A549 (cell line): ENCODE results near the gene RBM10. TPM values are rescaled to one million over a fixed set of nuclear protein-coding genes. Genes with fewer than 3 reads are reported as not detected.

Source experiments
- ATAC-seq, 2 experiments: fragments of 200-7000 bp in 1 of 2; fragments of >200 bp in 1 of 2; cut with Nextera tagmentation in 1 of 2; cut with Tn5 transposase in 1 of 2; 3 replicates each; pipeline versions ENCODE4 v1.8.0 to v1.9.1; 2018 to 2020; ENCODE audit warnings: mild to moderate bottlenecking in 1 of 2, moderate library complexity in 1 of 2
- CTCF ChIA-PET: fragments of 300-600 bp; sonication (Branson Sonifier 250); formaldehyde crosslinking; extraction: SDS; loops from one replicate; lab custom pipeline; 2021; ENCODE audit warnings: antibody characterized with exemption, inconsistent platforms; lab: Yijun Ruan, JAX
- POLR2A ChIA-PET: fragments of 350-600 bp; formaldehyde crosslinking; extraction: SDS; loops from one replicate; lab custom pipeline; 2021; ENCODE audit warnings: antibody characterized with exemption, inconsistent platforms; lab: Yijun Ruan, JAX
- DNase-seq, 2 experiments: peaks; one replicate each; pipeline versions ENCODE4 v3.0.0 to v3.0.0-alpha.2; 2011 to 2016; ENCODE audit warnings: low read depth in 1 of 2, low spot score in 1 of 2
- FAIRE-seq: peaks from 2 replicates; lab custom pipeline; 2011; peaks lifted over from hg19 to GRCh38; lab: Jason Lieb, UNC
- H3K27ac ChIP-seq, 2 experiments: fragments of >200 bp; sonication (Bioruptor Twin); formaldehyde crosslinking; 3 replicates each; pipeline ENCODE4 v1.5.1; 2016 to 2017
- H3K4me1 ChIP-seq: fragments of >200 bp; sonication (Bioruptor Twin); formaldehyde crosslinking; 3 replicates; pipeline ENCODE4 v1.6.1; 2016
- H3K4me2 ChIP-seq: fragments of >200 bp; sonication (Bioruptor Twin); formaldehyde crosslinking; 3 replicates; pipeline ENCODE4 v1.6.1; 2016
- H3K4me3 ChIP-seq: fragments of >200 bp; sonication (Bioruptor Twin); formaldehyde crosslinking; 3 replicates; pipeline ENCODE4 v1.5.1; 2016
- H3K9me3 ChIP-seq: fragments of >200 bp; sonication (Bioruptor Twin); formaldehyde crosslinking; 3 replicates; pipeline ENCODE4 v1.6.1; 2016
- BHLHE40 ChIP-seq: IDR thresholded peaks from 2 replicates; pipeline ENCODE4 v1.6.1; 2012; ENCODE audit warnings: low read depth, low read length, inconsistent platforms
- CBX2 ChIP-seq: fragments of 200-600 bp; sonication (generic); IDR thresholded peaks from 2 replicates; pipeline ENCODE4 v1.6.1; 2016; ENCODE audit warnings: low read depth, mild to moderate bottlenecking, borderline replicate concordance
- CBX8 ChIP-seq: fragments of 200-600 bp; sonication (generic); IDR thresholded peaks from 2 replicates; pipeline ENCODE4 v1.6.1; 2016
- CEBPB ChIP-seq, 2 experiments: fragments of >200 bp in 1 of 2; sonication (Bioruptor Twin) in 1 of 2; formaldehyde crosslinking in 1 of 2; IDR thresholded peaks; 2 replicates each; pipeline ENCODE4 v1.6.1; 2012 to 2016
- CHD4 ChIP-seq: fragments of 200-600 bp; sonication (generic); IDR thresholded peaks from 2 replicates; pipeline ENCODE4 v1.6.1; 2016; ENCODE audit warnings: antibody characterized with exemption, mild to moderate bottlenecking, borderline replicate concordance
- EHF ChIP-seq: fragments of 250-450 bp; sonication (Bioruptor Pico); IDR thresholded peaks from 2 replicates; pipeline ENCODE4 v1.5.0; 2020; ENCODE audit warnings: mild to moderate bottlenecking
- EP300 ChIP-seq, 2 experiments: fragments of >200 bp; sonication (Bioruptor Twin); formaldehyde crosslinking; IDR thresholded peaks; 2 replicates in 1 of 2; 3 replicates in 1 of 2; pipeline ENCODE4 v1.6.1; 2016 to 2017
- ESRRA ChIP-seq: fragments of 150-350 bp; IDR thresholded peaks from 2 replicates; pipeline ENCODE4 v1.6.1; 2014; ENCODE audit warnings: mild to moderate bottlenecking, low read length, borderline replicate concordance
- FOSB ChIP-seq: fragments of 250-450 bp; sonication (Bioruptor Pico); IDR thresholded peaks from 2 replicates; pipeline ENCODE4 v1.5.0; 2020; ENCODE audit warnings: mild to moderate bottlenecking, moderate library complexity
- GATA3 ChIP-seq: IDR thresholded peaks from 2 replicates; pipeline ENCODE4 v1.6.1; 2012; ENCODE audit warnings: borderline replicate concordance
- HDAC2 ChIP-seq: fragments of 200-600 bp; sonication (generic); IDR thresholded peaks from 2 replicates; pipeline ENCODE4 v1.6.1; 2016
- HEYL ChIP-seq: fragments of 250-450 bp; sonication (Bioruptor Pico); IDR thresholded peaks from 2 replicates; pipeline ENCODE4 v1.8.0; 2021; ENCODE audit warnings: mild to moderate bottlenecking, moderate library complexity
- HOXA7 ChIP-seq: fragments of 250-450 bp; sonication (Bioruptor Pico); IDR thresholded peaks from 2 replicates; pipeline ENCODE4 v1.5.0; 2020; ENCODE audit warnings: mild to moderate bottlenecking, moderate library complexity
- HOXB13 ChIP-seq: fragments of 250-450 bp; sonication (Bioruptor Pico); IDR thresholded peaks from 2 replicates; pipeline ENCODE4 v1.5.0; 2020; ENCODE audit warnings: low read depth, mild to moderate bottlenecking, moderate library complexity
- HOXB5 ChIP-seq: fragments of 250-450 bp; sonication (Bioruptor Pico); IDR thresholded peaks from 2 replicates; pipeline ENCODE4 v1.5.0; 2020; ENCODE audit warnings: mild to moderate bottlenecking, moderate library complexity
- JUN ChIP-seq, 2 experiments: fragments of >200 bp; sonication (Bioruptor Twin); formaldehyde crosslinking; IDR thresholded peaks; 2 replicates in 1 of 2; 3 replicates in 1 of 2; pipeline ENCODE4 v1.6.1; 2016 to 2017
- JUNB ChIP-seq: fragments of >200 bp; sonication (Bioruptor Twin); formaldehyde crosslinking; IDR thresholded peaks from 2 replicates; pipeline ENCODE4 v1.6.1; 2016
- KDM5A ChIP-seq: fragments of 200-600 bp; sonication (generic); IDR thresholded peaks from 2 replicates; pipeline ENCODE4 v1.6.1; 2016; ENCODE audit warnings: antibody characterized with exemption, mild to moderate bottlenecking
- MAZ ChIP-seq: fragments of 150-350 bp; IDR thresholded peaks from 2 replicates; pipeline ENCODE4 v1.6.1; 2014; ENCODE audit warnings: antibody characterized with exemption, low read depth, low read length, borderline replicate concordance
- MYC ChIP-seq: IDR thresholded peaks from 2 replicates; pipeline ENCODE4 v1.6.1; 2012; ENCODE audit warnings: mild to moderate bottlenecking, inconsistent platforms, low read length, improper control_type of control experiment, borderline replicate concordance
- NR3C1 ChIP-seq: fragments of >200 bp; sonication (Bioruptor Twin); formaldehyde crosslinking; IDR thresholded peaks from 3 replicates; pipeline ENCODE4 v1.6.1; 2017
- POLR2A ChIP-seq: IDR thresholded peaks from 2 replicates; pipeline ENCODE4 v1.6.1; 2012; ENCODE audit warnings: mild to moderate bottlenecking, low read length
- RARB ChIP-seq: fragments of 250-450 bp; sonication (Bioruptor Pico); IDR thresholded peaks from 2 replicates; pipeline ENCODE4 v1.8.0; 2021; ENCODE audit warnings: mild to moderate bottlenecking, moderate library complexity
- RCOR1 ChIP-seq: fragments of 150-350 bp; IDR thresholded peaks from 2 replicates; pipeline ENCODE4 v1.6.1; 2014; ENCODE audit warnings: antibody characterized with exemption, low read length, low read depth
- RFX5 ChIP-seq: fragments of 450-650 bp; IDR thresholded peaks from 2 replicates; pipeline ENCODE4 v1.7.1; 2014; ENCODE audit warnings: antibody characterized with exemption, mild to moderate bottlenecking, moderate library complexity
- RNF2 ChIP-seq: fragments of 200-600 bp; sonication (generic); IDR thresholded peaks from 2 replicates; pipeline ENCODE4 v1.6.1; 2016; ENCODE audit warnings: low read depth, mild to moderate bottlenecking, antibody characterized with exemption, moderate library complexity, borderline replicate concordance
- TFCP2L1 ChIP-seq: fragments of 250-450 bp; sonication (Bioruptor Pico); IDR thresholded peaks from 2 replicates; pipeline ENCODE4 v1.5.0; 2021; ENCODE audit warnings: mild to moderate bottlenecking
- TP53 ChIP-seq: fragments of 250-450 bp; sonication (Bioruptor Pico); IDR thresholded peaks from 2 replicates; pipeline ENCODE4 v1.5.0; 2021; ENCODE audit warnings: mild to moderate bottlenecking, moderate library complexity
- ZC3H11A ChIP-seq: fragments of 450-650 bp; IDR thresholded peaks from 2 replicates; pipeline ENCODE4 v1.6.1; 2014; ENCODE audit warnings: antibody characterized with exemption, mild to moderate bottlenecking
- WGBS: methylation state at CpG from one replicate; pipeline ENCODE4 v1.1.6; 2017; ENCODE audit errors: missing lambda C conversion rate; 5-methylcytosine and 5-hydroxymethylcytosine counted together
- polyA plus RNA-seq, 4 experiments: library from polyadenylated mRNA; depleted of rRNA in 3 of 4; stranded (reverse); fragments of >200 nt; fragmentation: RNase III in 1 of 4; extraction: RNeasy Plus Mini Kit Qiagen cat#74134 plus additional on column Dnase treatment in 1 of 4; gene quantifications; 2 replicates in 3 of 4; 3 replicates in 1 of 4; pipeline ENCODE4 v1.2.3, GENCODE V29; 2011 to 2017
- TF ChIP-seq, protein P1 (sequence below): IDR thresholded peaks from 2 replicates; pipeline ENCODE4 v1.6.1; 2012
- TF ChIP-seq, protein P2 (sequence below): fragments of >200 bp; sonication (Bioruptor Twin); formaldehyde crosslinking; IDR thresholded peaks from 3 replicates; pipeline ENCODE4 v1.5.1; 2016
- TF ChIP-seq, protein P3 (sequence below): IDR thresholded peaks from 2 replicates; pipeline ENCODE4 v1.6.1; 2012
- TF ChIP-seq, protein P4 (sequence below): fragments of 250-450 bp; sonication (Bioruptor Pico); IDR thresholded peaks from 2 replicates; pipeline ENCODE4 v1.5.0; 2020; ENCODE audit warnings: low read depth, mild to moderate bottlenecking, moderate library complexity

The RBM10 gene
- polyA plus RNA-seq, 2 of the 4 experiments (the other 2 are of a cell fraction): 21.1 to 29.8 TPM

DNA sequence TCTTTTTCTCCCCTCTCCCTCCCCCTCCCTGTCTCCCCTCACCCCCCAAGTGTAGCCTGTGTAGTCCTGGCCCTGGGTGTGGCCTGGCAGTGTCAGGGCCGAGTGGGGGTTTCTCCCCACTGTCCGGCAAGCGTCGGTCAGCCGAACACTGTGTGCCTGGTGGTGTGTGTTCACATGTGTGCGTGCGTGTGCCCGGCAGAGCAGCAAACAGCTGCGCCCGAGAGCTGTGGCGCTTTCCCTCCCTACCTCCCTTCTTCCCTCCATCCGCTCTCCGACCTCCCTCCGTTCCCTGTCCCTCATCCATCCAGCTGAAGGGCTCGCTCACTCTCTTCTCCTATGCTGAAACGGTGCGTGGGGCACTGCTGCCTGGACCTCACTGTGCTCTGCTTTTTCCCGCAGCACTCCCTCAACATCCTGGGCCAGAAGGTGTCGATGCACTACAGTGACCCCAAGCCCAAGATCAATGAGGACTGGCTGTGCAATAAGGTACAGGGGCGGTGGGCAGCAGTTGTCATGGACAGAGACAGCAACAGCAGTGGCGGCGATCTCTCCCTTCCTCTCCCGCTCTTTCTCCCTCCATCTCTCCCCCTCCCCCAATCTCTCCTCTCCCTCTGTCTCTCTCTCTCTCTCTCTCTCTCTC, 31.2 kb downstream of the RBM10 start:
- H3K27ac ChIP-seq: no peak overlapping the region
- ChIA-PET CTCF (no interaction called here), POLR2A (interaction anchor here (0.6 kb wide), 1 partner anchor 584 kb away, joined by 4 read pairs; no protein-coding TSS in a partner anchor)
- no peaks in the 10 kb centered on the region for H3K9me3 ChIP-seq
- TF ChIP-seq CHD4 (no peak), FOSB (no peak), EHF (CRISPR knock-in tag) (no peak), NR3C1 (no peak), ESRRA (no peak), ZC3H11A (no peak), HOXA7 (CRISPR knock-in tag) (no peak), BHLHE40 (no peak), GATA3 (no peak), MYC (no peak), RARB (no peak), KDM5A (no peak), JUNB (no peak), RFX5 (no peak), POLR2A (no peak), CBX8 (no peak), JUN (IDR thresholded peaks at IDR 0.05) (no peak)
- TF ChIP-seq, protein P1, sequence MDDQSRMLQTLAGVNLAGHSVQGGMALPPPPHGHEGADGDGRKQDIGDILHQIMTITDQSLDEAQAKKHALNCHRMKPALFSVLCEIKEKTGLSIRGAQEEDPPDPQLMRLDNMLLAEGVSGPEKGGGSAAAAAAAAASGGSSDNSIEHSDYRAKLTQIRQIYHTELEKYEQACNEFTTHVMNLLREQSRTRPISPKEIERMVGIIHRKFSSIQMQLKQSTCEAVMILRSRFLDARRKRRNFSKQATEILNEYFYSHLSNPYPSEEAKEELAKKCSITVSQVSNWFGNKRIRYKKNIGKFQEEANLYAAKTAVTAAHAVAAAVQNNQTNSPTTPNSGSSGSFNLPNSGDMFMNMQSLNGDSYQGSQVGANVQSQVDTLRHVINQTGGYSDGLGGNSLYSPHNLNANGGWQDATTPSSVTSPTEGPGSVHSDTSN: no peak
- TF ChIP-seq, protein P2, sequence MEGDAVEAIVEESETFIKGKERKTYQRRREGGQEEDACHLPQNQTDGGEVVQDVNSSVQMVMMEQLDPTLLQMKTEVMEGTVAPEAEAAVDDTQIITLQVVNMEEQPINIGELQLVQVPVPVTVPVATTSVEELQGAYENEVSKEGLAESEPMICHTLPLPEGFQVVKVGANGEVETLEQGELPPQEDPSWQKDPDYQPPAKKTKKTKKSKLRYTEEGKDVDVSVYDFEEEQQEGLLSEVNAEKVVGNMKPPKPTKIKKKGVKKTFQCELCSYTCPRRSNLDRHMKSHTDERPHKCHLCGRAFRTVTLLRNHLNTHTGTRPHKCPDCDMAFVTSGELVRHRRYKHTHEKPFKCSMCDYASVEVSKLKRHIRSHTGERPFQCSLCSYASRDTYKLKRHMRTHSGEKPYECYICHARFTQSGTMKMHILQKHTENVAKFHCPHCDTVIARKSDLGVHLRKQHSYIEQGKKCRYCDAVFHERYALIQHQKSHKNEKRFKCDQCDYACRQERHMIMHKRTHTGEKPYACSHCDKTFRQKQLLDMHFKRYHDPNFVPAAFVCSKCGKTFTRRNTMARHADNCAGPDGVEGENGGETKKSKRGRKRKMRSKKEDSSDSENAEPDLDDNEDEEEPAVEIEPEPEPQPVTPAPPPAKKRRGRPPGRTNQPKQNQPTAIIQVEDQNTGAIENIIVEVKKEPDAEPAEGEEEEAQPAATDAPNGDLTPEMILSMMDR: no peak
- TF ChIP-seq, protein P3, sequence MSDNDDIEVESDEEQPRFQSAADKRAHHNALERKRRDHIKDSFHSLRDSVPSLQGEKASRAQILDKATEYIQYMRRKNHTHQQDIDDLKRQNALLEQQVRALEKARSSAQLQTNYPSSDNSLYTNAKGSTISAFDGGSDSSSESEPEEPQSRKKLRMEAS: no peak
- H3K4me3 ChIP-seq: no peak overlapping the region
- no peak overlapping the region for H3K4me2 ChIP-seq
- FAIRE-seq: no peak
- DNase-seq: no peak
- no peak for ATAC-seq
- H3K4me1 ChIP-seq: no peaks in the 10 kb centered on the region
- 95% methylated on average over 23 of the region's 23 CpGs for WGBS

DNA sequence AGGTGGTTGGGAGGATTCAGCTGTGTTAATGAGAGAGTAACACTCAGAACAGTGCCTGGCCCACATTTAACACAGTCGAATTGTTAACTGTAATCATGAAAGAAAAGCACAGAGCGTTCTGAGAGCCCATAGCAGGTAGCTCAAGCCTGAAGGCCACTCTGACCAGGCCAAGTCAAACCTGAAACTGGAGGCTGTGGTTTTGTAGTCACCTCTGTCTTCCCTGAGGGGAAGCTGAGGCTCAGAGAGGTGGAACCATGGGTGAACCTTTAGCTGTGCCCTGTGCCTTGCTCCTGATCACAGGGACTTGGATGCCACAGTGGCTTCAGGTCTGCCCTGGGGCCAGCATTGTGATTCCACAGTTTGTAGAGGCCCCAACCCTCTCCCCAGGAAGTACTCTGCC, 32.1 kb downstream of the RBM10 start:
- H3K27ac ChIP-seq: no peak overlapping the region
- TF ChIP-seq CBX8 (no peak), FOSB (no peak), HDAC2 (no peak), TFCP2L1 (CRISPR knock-in tag) (no peak), EP300 (IDR thresholded peaks at IDR 0.05) (no peak), MYC (no peak), TP53 (CRISPR knock-in tag) (no peak), CBX2 (no peak), HOXB5 (CRISPR knock-in tag) (no peak), MAZ (no peak), ESRRA (no peak), HOXB13 (CRISPR knock-in tag) (no peak), RNF2 (no peak), HEYL (no peak), RFX5 (no peak), JUNB (no peak), CHD4 (no peak), CEBPB (IDR thresholded peaks at IDR 0.05) (no peak), RCOR1 (no peak)
- TF ChIP-seq, protein P4, sequence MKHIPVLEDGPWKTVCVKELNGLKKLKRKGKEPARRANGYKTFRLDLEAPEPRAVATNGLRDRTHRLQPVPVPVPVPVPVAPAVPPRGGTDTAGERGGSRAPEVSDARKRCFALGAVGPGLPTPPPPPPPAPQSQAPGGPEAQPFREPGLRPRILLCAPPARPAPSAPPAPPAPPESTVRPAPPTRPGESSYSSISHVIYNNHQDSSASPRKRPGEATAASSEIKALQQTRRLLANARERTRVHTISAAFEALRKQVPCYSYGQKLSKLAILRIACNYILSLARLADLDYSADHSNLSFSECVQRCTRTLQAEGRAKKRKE: no peak
- no peaks in the 10 kb centered on the region for H3K4me1 ChIP-seq
- H3K4me3 ChIP-seq: no peak overlapping the region
- H3K4me2 ChIP-seq: no peak overlapping the region
- ChIA-PET POLR2A (interaction anchor here (0.6 kb wide), 1 partner anchor 583 kb away, joined by 4 read pairs; no protein-coding TSS in a partner anchor), CTCF (interaction anchor here (0.6 kb wide), 1 partner anchor 107 kb away, joined by 3 read pairs; no protein-coding TSS in a partner anchor)
- 89% methylated on average over 1 of the region's 2 CpGs for WGBS
- no peaks in the 10 kb centered on the region for H3K9me3 ChIP-seq
- FAIRE-seq (no peak), ATAC-seq (no peak), DNase-seq (no peak)
